Prostate gland (tissue), 2 donors: ENCODE measurements around the gene AKNAD1.

Source experiments
- CTCF ChIP-seq, 4 experiments: fragments of 200-600 bp in 2 of 4; fragments of 450-650 bp in 2 of 4; sonication (generic) in 2 of 4; IDR thresholded peaks; 1 replicate in 3 of 4; 2 replicates in 1 of 4; pipeline ENCODE4 v1.5.1; 2016 to 2019; ENCODE audit warnings: antibody characterized with exemption in 4 of 4, mild to moderate bottlenecking in 2 of 4, moderate library complexity in 2 of 4
- POLR2A ChIP-seq: fragments of 450-650 bp; IDR thresholded peaks from one replicate; pipeline ENCODE4 v1.6.1; 2016; ENCODE audit warnings: antibody characterized with exemption, mild to moderate bottlenecking

- TF ChIP-seq CTCF (IDR thresholded peaks at IDR 0.05) (no peak), POLR2A (no peak)
These were observed 64.5 kb downstream of the AKNAD1 start for GRCh38 chr1:108792420-108792819.
